HEK293 (cell line): ENCODE measurements around the gene LAMB2.

Experiments
- CTCF ChIA-PET: fragments of 350-600 bp; formaldehyde crosslinking; extraction: SDS; loops from one replicate; lab custom pipeline; 2021; ENCODE audit warnings: antibody characterized with exemption; lab: Yijun Ruan, JAX
- POLR2A ChIA-PET: fragments of 300-600 bp; formaldehyde crosslinking; extraction: SDS; loops from one replicate; lab custom pipeline; 2020; ENCODE audit warnings: antibody characterized with exemption, inconsistent platforms; lab: Yijun Ruan, JAX
- H3K27ac ChIP-seq: fragments of 200-500 bp; sonication (Bioruptor generic); 2 replicates; pipeline ENCODE4 v1.5.1; 2014; ENCODE audit warnings: low read depth, low read length, control low read depth, inconsistent platforms; ENCODE audit errors: extremely low read depth
- H3K36me3 ChIP-seq, 2 experiments: fragments of 200-500 bp in 1 of 2; sonication (Bioruptor generic) in 1 of 2; 1 replicate in 1 of 2; 2 replicates in 1 of 2; pipeline ENCODE4 v1.5.1; 2014 to 2017; ENCODE audit warnings: inconsistent platforms in 2 of 2, low read length in 2 of 2; ENCODE audit not compliant: control insufficient read depth in 2 of 2, insufficient read depth in 1 of 2
- H3K4me1 ChIP-seq: fragments of 200-500 bp; sonication (Bioruptor generic); 2 replicates; pipeline ENCODE4 v1.5.1; 2014; ENCODE audit warnings: mild to moderate bottlenecking, low read length, inconsistent platforms; ENCODE audit not compliant: control insufficient read depth, insufficient read depth
- H3K4me3 ChIP-seq: 2 replicates; pipeline ENCODE4 v1.5.1; 2011; ENCODE audit warnings: low read depth, mild to moderate bottlenecking, control low read depth, low read length, moderate library complexity
- H3K9me3 ChIP-seq: fragments of 200-500 bp; sonication (Bioruptor generic); 2 replicates; pipeline ENCODE4 v1.5.1; 2014; ENCODE audit warnings: low read depth, low read length, inconsistent platforms; ENCODE audit not compliant: control insufficient read depth, insufficient read depth
- SALL2 ChIP-seq: fragments of 450-650 bp; formaldehyde crosslinking; IDR thresholded peaks from 2 replicates; pipeline ENCODE4 v1.5.0; 2017; ENCODE audit warnings: missing biosample characterization, mild to moderate bottlenecking, missing genetic modification characterization, borderline replicate concordance
- ZFP3 ChIP-seq: fragments of 450-650 bp; formaldehyde crosslinking; IDR thresholded peaks from 2 replicates; pipeline ENCODE4 v1.5.1; 2016; ENCODE audit warnings: low read depth, missing biosample characterization, missing genetic modification characterization
- ZIC2 ChIP-seq: fragments of 450-650 bp; formaldehyde crosslinking; IDR thresholded peaks from 2 replicates; pipeline ENCODE4 v1.5.1; 2016; ENCODE audit warnings: missing biosample characterization, missing genetic modification characterization
- ZNF211 ChIP-seq: fragments of 450-650 bp; formaldehyde crosslinking; IDR thresholded peaks from 2 replicates; pipeline ENCODE4 v1.5.1; 2016; ENCODE audit warnings: low read depth, missing biosample characterization, missing genetic modification characterization
- ZNF274 ChIP-seq, 2 experiments: fragments of 200-500 bp in 1 of 2; fragments of 450-650 bp in 1 of 2; sonication (Bioruptor generic) in 1 of 2; formaldehyde crosslinking in 1 of 2; IDR thresholded peaks; 2 replicates each; pipeline versions ENCODE4 v1.5.1 to v1.6.1; 2014 to 2016; ENCODE audit warnings: borderline replicate concordance in 1 of 2, inconsistent platforms in 1 of 2, low read length in 1 of 2, missing biosample characterization in 1 of 2, missing genetic modification characterization in 1 of 2
- ZNF449 ChIP-seq: fragments of 450-650 bp; formaldehyde crosslinking; IDR thresholded peaks from 2 replicates; pipeline ENCODE4 v1.5.1; 2017; ENCODE audit warnings: missing biosample characterization, mild to moderate bottlenecking, missing genetic modification characterization, moderate library complexity
- ZNF626 ChIP-seq: fragments of 450-650 bp; sonication (Bioruptor Pico); formaldehyde crosslinking; IDR thresholded peaks from 2 replicates; pipeline ENCODE4 v1.5.1; 2018; ENCODE audit warnings: missing biosample characterization, missing genetic modification characterization, inconsistent platforms
- ZNF629 ChIP-seq: fragments of 450-650 bp; formaldehyde crosslinking; IDR thresholded peaks from 2 replicates; pipeline ENCODE4 v1.5.1; 2017; ENCODE audit warnings: missing biosample characterization, missing genetic modification characterization
- ZSCAN23 ChIP-seq: fragments of 450-650 bp; formaldehyde crosslinking; IDR thresholded peaks from 2 replicates; pipeline ENCODE4 v1.5.1; 2016; ENCODE audit warnings: missing biosample characterization, missing genetic modification characterization
- TF ChIP-seq, protein P1 (sequence below): fragments of 450-650 bp; formaldehyde crosslinking; IDR thresholded peaks from 2 replicates; pipeline ENCODE4 v1.5.1; 2016; ENCODE audit warnings: missing biosample characterization, missing genetic modification characterization
- TF ChIP-seq, protein P2 (sequence below): fragments of 450-650 bp; formaldehyde crosslinking; IDR thresholded peaks from 2 replicates; pipeline ENCODE4 v1.5.1; 2016; ENCODE audit warnings: missing biosample characterization, missing genetic modification characterization

Gene LAMB2

GRCh38 chr3:49076646-49077045 lies 56.2 kb downstream of the LAMB2 start:
- peaks cover 54 to 73% of the 10 kb centered on the region in 2 experiments; a peak in 2 of 3 replicates for H3K36me3 ChIP-seq
- CTCF ChIA-PET, result interaction anchor here (0.7 kb wide), 1 partner anchor 367 kb away, joined by 3 read pairs; no protein-coding TSS in a partner anchor
- POLR2A ChIA-PET, result no interaction called here

DNA sequence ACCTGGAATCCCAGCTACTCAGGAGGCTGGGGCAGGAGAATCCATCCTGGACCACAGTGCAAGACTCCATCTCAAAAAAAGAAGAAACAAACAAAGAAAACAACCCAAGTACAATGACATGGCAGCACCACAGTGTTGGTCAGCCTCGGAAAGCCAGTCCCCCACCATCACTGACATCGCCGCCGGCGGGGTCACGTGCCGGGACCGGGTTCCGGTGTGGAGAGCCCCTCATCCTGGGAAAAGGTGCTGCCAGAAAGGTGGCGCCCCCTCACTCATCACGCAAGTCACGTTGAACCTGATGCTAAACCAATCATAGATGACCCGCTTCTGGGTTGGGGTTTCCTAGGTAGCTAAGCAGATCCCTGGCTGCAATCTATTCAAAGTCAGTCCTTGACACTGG lies 56.7 kb downstream of the LAMB2 start:
- ChIA-PET POLR2A (no interaction called here), CTCF (interaction anchor here (0.7 kb wide), 1 partner anchor 368 kb away, joined by 3 read pairs; no protein-coding TSS in a partner anchor)
- Histone ChIP-seq H3K27ac (no peak overlapping the region), H3K9me3 (no peaks in the 10 kb centered on the region), H3K4me3 (no peak overlapping the region), H3K36me3 (peaks cover 55 to 78% of the 10 kb centered on the region in 2 experiments; a peak in 2 of 3 replicates), H3K4me1 (no peaks in the 10 kb centered on the region)
- TF ChIP-seq, protein P1, sequence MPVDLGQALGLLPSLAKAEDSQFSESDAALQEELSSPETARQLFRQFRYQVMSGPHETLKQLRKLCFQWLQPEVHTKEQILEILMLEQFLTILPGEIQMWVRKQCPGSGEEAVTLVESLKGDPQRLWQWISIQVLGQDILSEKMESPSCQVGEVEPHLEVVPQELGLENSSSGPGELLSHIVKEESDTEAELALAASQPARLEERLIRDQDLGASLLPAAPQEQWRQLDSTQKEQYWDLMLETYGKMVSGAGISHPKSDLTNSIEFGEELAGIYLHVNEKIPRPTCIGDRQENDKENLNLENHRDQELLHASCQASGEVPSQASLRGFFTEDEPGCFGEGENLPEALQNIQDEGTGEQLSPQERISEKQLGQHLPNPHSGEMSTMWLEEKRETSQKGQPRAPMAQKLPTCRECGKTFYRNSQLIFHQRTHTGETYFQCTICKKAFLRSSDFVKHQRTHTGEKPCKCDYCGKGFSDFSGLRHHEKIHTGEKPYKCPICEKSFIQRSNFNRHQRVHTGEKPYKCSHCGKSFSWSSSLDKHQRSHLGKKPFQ (tag by site-specific recombination), result no peak
- TF ChIP-seq SALL2 (tag by site-specific recombination), result no peak
- TF ChIP-seq ZNF626 (tag by site-specific recombination), result no peak
- TF ChIP-seq, protein P2, sequence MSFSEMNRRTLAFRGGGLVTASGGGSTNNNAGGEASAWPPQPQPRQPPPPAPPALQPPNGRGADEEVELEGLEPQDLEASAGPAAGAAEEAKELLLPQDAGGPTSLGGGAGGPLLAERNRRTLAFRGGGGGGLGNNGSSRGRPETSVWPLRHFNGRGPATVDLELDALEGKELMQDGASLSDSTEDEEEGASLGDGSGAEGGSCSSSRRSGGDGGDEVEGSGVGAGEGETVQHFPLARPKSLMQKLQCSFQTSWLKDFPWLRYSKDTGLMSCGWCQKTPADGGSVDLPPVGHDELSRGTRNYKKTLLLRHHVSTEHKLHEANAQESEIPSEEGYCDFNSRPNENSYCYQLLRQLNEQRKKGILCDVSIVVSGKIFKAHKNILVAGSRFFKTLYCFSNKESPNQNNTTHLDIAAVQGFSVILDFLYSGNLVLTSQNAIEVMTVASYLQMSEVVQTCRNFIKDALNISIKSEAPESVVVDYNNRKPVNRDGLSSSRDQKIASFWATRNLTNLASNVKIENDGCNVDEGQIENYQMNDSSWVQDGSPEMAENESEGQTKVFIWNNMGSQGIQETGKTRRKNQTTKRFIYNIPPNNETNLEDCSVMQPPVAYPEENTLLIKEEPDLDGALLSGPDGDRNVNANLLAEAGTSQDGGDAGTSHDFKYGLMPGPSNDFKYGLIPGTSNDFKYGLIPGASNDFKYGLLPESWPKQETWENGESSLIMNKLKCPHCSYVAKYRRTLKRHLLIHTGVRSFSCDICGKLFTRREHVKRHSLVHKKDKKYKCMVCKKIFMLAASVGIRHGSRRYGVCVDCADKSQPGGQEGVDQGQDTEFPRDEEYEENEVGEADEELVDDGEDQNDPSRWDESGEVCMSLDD (tag by site-specific recombination), result no peak
- no peak for TF ChIP-seq ZSCAN23 (tag by site-specific recombination)

More at GRCh38 chr3:49076646-49077045, 56.2 kb downstream of the LAMB2 start:
- no peak overlapping the region for H3K27ac ChIP-seq
- H3K9me3 ChIP-seq, result no peaks in the 10 kb centered on the region
- H3K4me1 ChIP-seq, result no peaks in the 10 kb centered on the region
- TF ChIP-seq ZNF629 (tag by site-specific recombination) (no peak), ZNF274 (IDR thresholded peaks at IDR 0.05; ENCODE audit: low read length) (no peak), ZNF274 (tag by site-specific recombination; IDR thresholded peaks at IDR 0.05; ENCODE audit: borderline replicate concordance) (no peak), ZFP3 (tag by site-specific recombination) (no peak), ZNF449 (tag by site-specific recombination) (no peak), ZNF211 (tag by site-specific recombination) (no peak), ZIC2 (no peak)
- H3K4me3 ChIP-seq, result no peak overlapping the region
